Left lung (tissue), 10 donors: ENCODE results near the gene DMRT1. TPM values are rescaled to one million over a fixed set of nuclear protein-coding genes. Genes with fewer than 3 reads are reported as not detected.

Experiments used
- ATAC-seq: fragments of 200-7000 bp; cut with Tn5 transposase; one replicate; pipeline ENCODE4 v1.9.1; 2020; ENCODE audit warnings: moderate library complexity
- DNase-seq, 4 donors: peaks; one replicate each; pipeline ENCODE4 v3.0.0-alpha.2; 2013 to 2020
- H3K27ac ChIP-seq, 2 donors: fragments of 200-600 bp; sonication (generic) in 1 of 2; one replicate each; pipeline versions ENCODE4 v1.5.0 to v1.8.0; 2020 to 2021
- H3K27me3 ChIP-seq, 2 donors: fragments of 200-600 bp; sonication (generic) in 1 of 2; one replicate each; pipeline versions ENCODE4 v1.5.0 to v1.8.0; 2020 to 2021
- H3K36me3 ChIP-seq, 2 donors: fragments of 200-600 bp; sonication (generic) in 1 of 2; one replicate each; pipeline versions ENCODE4 v1.5.0 to v1.8.0; 2020 to 2021
- H3K4me1 ChIP-seq, 2 donors: fragments of 200-600 bp; one replicate each; pipeline ENCODE4 v1.8.0; 2021
- H3K4me3 ChIP-seq, 2 donors: fragments of 200-600 bp; sonication (generic) in 1 of 2; one replicate each; pipeline versions ENCODE4 v1.5.0 to v1.8.0; 2020 to 2021; ENCODE audit warnings: mild to moderate bottlenecking in 1 of 2
- H3K9me3 ChIP-seq, 2 donors: fragments of 200-600 bp; sonication (generic) in 1 of 2; one replicate each; pipeline versions ENCODE4 v1.5.0 to v1.8.0; 2020 to 2021
- CTCF ChIP-seq, 2 donors: fragments of 200-600 bp; sonication (generic) in 1 of 2; IDR thresholded peaks; one replicate each; pipeline versions ENCODE4 v1.5.0 to v1.8.0; 2021; ENCODE audit warnings: antibody characterized with exemption in 2 of 2
- intact Hi-C, 2 donors: fragments of 100-400 bp; cut with DNase I; formaldehyde crosslinking; loops; one replicate each; pipeline versions ENCODE4 v1.11.2 to v1.14.2; 2022
- polyA plus RNA-seq, 6 donors: library from polyadenylated mRNA; unstranded; fragments of 120-200 nt; gene quantifications; one replicate each; pipeline ENCODE4 v1.2.1, GENCODE V29; 2013; ENCODE audit not compliant: insufficient read length in 6 of 6
- total RNA-seq, 2 donors: library from RNA; stranded (reverse); fragmentation: NEBNext Ultra II Directional; extraction: Animal tissue kit (Norgen Biotek cat#: 25700); gene quantifications; one replicate each; pipeline ENCODE4 v1.2.1, GENCODE V29; 2021
- donor health status: DM: no; HTN: yes; CAD: no.
- donor health status: DM: no; HTN: no; CAD: no.

The DMRT1 gene
- total and polyA plus RNA-seq, 8 donors: 0.09 TPM; not detected in 7

GRCh38 chr9:969310-970150 is 128.0 kb downstream of the DMRT1 start:
- intact Hi-C loops: no loop called here
- ATAC-seq (no peak), DNase-seq (no peak)
- no peak for TF ChIP-seq CTCF (IDR thresholded peaks at IDR 0.05)
- Histone ChIP-seq H3K4me1 (peaks cover 0 to 20% of the 10 kb centered on the region in 2 donors), H3K27me3 (peaks cover 100% of the 10 kb centered on the region in 2 donors), H3K9me3 (no peaks in the 10 kb centered on the region), H3K4me3 (no peak overlapping the region), H3K27ac (no peak overlapping the region), H3K36me3 (no peaks in the 10 kb centered on the region)

GRCh38 chr9:970151-970996 is 128.9 kb downstream of the DMRT1 start:
- H3K4me1 ChIP-seq: peaks cover 0 to 20% of the 10 kb centered on the region in 2 donors
- DNase-seq: no peak
- H3K36me3 ChIP-seq: no peaks in the 10 kb centered on the region
- H3K27ac ChIP-seq: no peak overlapping the region
- intact Hi-C loops: no loop called here
- TF ChIP-seq CTCF (IDR thresholded peaks at IDR 0.05): no peak
- H3K4me3 ChIP-seq: no peak overlapping the region
- H3K9me3 ChIP-seq: no peaks in the 10 kb centered on the region
- H3K27me3 ChIP-seq: peaks cover 100% of the 10 kb centered on the region in 2 donors
- ATAC-seq: no peak

GRCh38 chr9:971901-972500 is 130.5 kb downstream of the DMRT1 start:
- peak overlapping the region; percentile 7 to 36 for H3K4me3 ChIP-seq
- ATAC-seq: peak; percentile 29

GRCh38 chr9:972501-973294 is 131.2 kb downstream of the DMRT1 start:
- TF ChIP-seq CTCF (IDR thresholded peaks at IDR 0.05): no peak
- Histone ChIP-seq H3K27ac (no peak overlapping the region), H3K36me3 (no peaks in the 10 kb centered on the region), H3K4me3 (peak overlapping the region in 1 of 2 donors; percentile 36), H3K27me3 (peaks cover 100% of the 10 kb centered on the region in 2 donors), H3K4me1 (peaks cover 0 to 33% of the 10 kb centered on the region in 2 donors), H3K9me3 (no peaks in the 10 kb centered on the region)
- intact Hi-C loops: no loop called here
- peak; percentile 12 for ATAC-seq
- no peak for DNase-seq

More at GRCh38 chr9:971901-972500, 130.5 kb downstream of the DMRT1 start:
- Histone ChIP-seq H3K27me3 (peaks cover 100% of the 10 kb centered on the region in 2 donors), H3K27ac (no peak overlapping the region), H3K4me1 (peaks cover 0 to 32% of the 10 kb centered on the region in 2 donors), H3K9me3 (no peaks in the 10 kb centered on the region), H3K36me3 (no peaks in the 10 kb centered on the region)
- no peak for TF ChIP-seq CTCF (IDR thresholded peaks at IDR 0.05)
- intact Hi-C loops: no loop called here
- DNase-seq: no peak
